Smooth muscle cell (in vitro differentiated cells): ENCODE measurements around the gene SLC6A13. TPM values are rescaled to one million over a fixed set of nuclear protein-coding genes. Genes with fewer than 3 reads are reported as not detected.

ENCODE experiments used
- DNase-seq: peaks from one replicate; lab custom pipeline; 2025; ENCODE audit not compliant: unreplicated experiment; lab: John Stamatoyannopoulos, UW
- H2AFZ ChIP-seq: fragments of 200-600 bp; sonication (generic); 2 replicates; pipeline ENCODE4 v1.6.0; 2016; ENCODE audit warnings: antibody characterized with exemption, low read depth, mild to moderate bottlenecking
- H3F3A ChIP-seq: fragments of 200-600 bp; sonication (generic); 2 replicates; pipeline ENCODE4 v1.6.0; 2017; ENCODE audit warnings: antibody characterized with exemption, low read depth
- H3K27ac ChIP-seq: fragments of 200-600 bp; sonication (generic); 2 replicates; pipeline ENCODE4 v1.5.1; 2016; ENCODE audit warnings: low read depth, mild to moderate bottlenecking
- H3K27me3 ChIP-seq: fragments of 200-600 bp; sonication (generic); 2 replicates; pipeline ENCODE4 v1.6.1; 2016; ENCODE audit warnings: low read depth, mild to moderate bottlenecking
- H3K36me3 ChIP-seq: fragments of 200-600 bp; sonication (generic); 2 replicates; pipeline ENCODE4 v1.5.1; 2016; ENCODE audit warnings: low read depth
- H3K4me1 ChIP-seq: fragments of 200-600 bp; sonication (generic); 2 replicates; pipeline ENCODE4 v1.5.1; 2016; ENCODE audit warnings: low read depth
- H3K4me2 ChIP-seq: fragments of 200-600 bp; sonication (generic); 2 replicates; pipeline ENCODE4 v1.6.0; 2016; ENCODE audit warnings: mild to moderate bottlenecking
- H3K4me3 ChIP-seq: fragments of 200-600 bp; sonication (generic); 2 replicates; pipeline ENCODE4 v1.5.1; 2016; ENCODE audit warnings: mild to moderate bottlenecking
- H3K79me2 ChIP-seq: fragments of 200-600 bp; sonication (generic); 2 replicates; pipeline ENCODE4 v1.6.0; 2016; ENCODE audit warnings: low read depth, mild to moderate bottlenecking
- H3K9ac ChIP-seq: fragments of 200-600 bp; sonication (generic); 2 replicates; pipeline ENCODE4 v1.6.0; 2016; ENCODE audit warnings: low read depth
- H3K9me3 ChIP-seq: fragments of 200-600 bp; sonication (generic); replicated peaks from 2 replicates; pipeline ENCODE4 v1.5.1; 2016; ENCODE audit warnings: low read depth
- H4K20me1 ChIP-seq: fragments of 200-600 bp; sonication (generic); 2 replicates; pipeline ENCODE4 v1.6.0; 2016; ENCODE audit warnings: low read depth
- whole genome bisulfite sequencing: methylation state at CpG from one replicate; pipeline ENCODE4 v1.1.7; 2016; ENCODE audit warnings: low lambda C conversion rate; 5-methylcytosine and 5-hydroxymethylcytosine counted together
- polyA plus RNA-seq: library from polyadenylated mRNA; unstranded; fragments of >200 nt; fragmentation: Nextera tagmentation; extraction: Ambion mirVana; gene quantifications from 2 replicates; pipeline ENCODE4 v1.2.1, GENCODE V29; 2016
- total RNA-seq: library from RNA; depleted of rRNA; stranded (reverse); fragments of >200 nt; gene quantifications from 2 replicates; pipeline ENCODE4 v1.2.3, GENCODE V29; 2014
- TF ChIP-seq, protein P1 (sequence below): fragments of 200-600 bp; sonication (generic); IDR thresholded peaks from 2 replicates; pipeline ENCODE4 v1.5.1; 2017; ENCODE audit warnings: borderline replicate concordance, mild to moderate bottlenecking, antibody characterized with exemption; ENCODE audit not compliant: insufficient read depth, poor library complexity, severe bottlenecking

Gene SLC6A13
- total and polyA plus RNA-seq, 2 experiments from 2014 or later = 0.45 to 0.66 TPM

DNA sequence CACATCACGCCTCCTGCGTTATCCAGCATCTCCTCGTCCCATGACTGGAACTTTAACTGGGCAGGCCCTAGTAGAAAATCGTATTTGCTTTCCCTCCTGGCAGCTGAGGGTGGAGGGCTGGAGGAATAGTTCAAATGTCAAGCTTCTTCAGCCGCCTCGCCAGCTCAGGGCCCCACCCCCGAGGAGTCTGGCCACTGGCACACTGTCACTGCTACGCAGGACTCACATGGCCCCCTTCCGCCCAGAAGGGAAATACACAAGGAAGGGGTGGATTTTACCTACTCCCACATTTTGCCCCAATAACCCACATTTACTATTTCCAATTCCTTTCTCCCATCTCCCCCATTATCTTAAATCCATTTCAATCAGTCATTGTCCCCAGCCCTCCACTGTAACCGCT is 8.6 kb downstream of the SLC6A13 start:
- 67% methylated on average over 10 of the region's 10 CpGs for WGBS
- no peaks in the 10 kb centered on the region for H3K36me3 ChIP-seq
- H3K4me2 ChIP-seq = no peak overlapping the region
- no peaks in the 10 kb centered on the region for H3K4me1 ChIP-seq
- no peaks in the 10 kb centered on the region for H3K27me3 ChIP-seq
- no peaks in the 10 kb centered on the region for H3F3A ChIP-seq
- no peak overlapping the region for H3K9ac ChIP-seq
- DNase-seq = no peak
- H4K20me1 ChIP-seq = no peaks in the 10 kb centered on the region
- no peak overlapping the region for H2AFZ ChIP-seq
- H3K27ac ChIP-seq = no peak overlapping the region
- TF ChIP-seq, protein P1, sequence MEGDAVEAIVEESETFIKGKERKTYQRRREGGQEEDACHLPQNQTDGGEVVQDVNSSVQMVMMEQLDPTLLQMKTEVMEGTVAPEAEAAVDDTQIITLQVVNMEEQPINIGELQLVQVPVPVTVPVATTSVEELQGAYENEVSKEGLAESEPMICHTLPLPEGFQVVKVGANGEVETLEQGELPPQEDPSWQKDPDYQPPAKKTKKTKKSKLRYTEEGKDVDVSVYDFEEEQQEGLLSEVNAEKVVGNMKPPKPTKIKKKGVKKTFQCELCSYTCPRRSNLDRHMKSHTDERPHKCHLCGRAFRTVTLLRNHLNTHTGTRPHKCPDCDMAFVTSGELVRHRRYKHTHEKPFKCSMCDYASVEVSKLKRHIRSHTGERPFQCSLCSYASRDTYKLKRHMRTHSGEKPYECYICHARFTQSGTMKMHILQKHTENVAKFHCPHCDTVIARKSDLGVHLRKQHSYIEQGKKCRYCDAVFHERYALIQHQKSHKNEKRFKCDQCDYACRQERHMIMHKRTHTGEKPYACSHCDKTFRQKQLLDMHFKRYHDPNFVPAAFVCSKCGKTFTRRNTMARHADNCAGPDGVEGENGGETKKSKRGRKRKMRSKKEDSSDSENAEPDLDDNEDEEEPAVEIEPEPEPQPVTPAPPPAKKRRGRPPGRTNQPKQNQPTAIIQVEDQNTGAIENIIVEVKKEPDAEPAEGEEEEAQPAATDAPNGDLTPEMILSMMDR = no peak
- H3K4me3 ChIP-seq = no peak overlapping the region
- no peaks in the 10 kb centered on the region for H3K9me3 ChIP-seq
- H3K79me2 ChIP-seq = no peaks in the 10 kb centered on the region

DNA sequence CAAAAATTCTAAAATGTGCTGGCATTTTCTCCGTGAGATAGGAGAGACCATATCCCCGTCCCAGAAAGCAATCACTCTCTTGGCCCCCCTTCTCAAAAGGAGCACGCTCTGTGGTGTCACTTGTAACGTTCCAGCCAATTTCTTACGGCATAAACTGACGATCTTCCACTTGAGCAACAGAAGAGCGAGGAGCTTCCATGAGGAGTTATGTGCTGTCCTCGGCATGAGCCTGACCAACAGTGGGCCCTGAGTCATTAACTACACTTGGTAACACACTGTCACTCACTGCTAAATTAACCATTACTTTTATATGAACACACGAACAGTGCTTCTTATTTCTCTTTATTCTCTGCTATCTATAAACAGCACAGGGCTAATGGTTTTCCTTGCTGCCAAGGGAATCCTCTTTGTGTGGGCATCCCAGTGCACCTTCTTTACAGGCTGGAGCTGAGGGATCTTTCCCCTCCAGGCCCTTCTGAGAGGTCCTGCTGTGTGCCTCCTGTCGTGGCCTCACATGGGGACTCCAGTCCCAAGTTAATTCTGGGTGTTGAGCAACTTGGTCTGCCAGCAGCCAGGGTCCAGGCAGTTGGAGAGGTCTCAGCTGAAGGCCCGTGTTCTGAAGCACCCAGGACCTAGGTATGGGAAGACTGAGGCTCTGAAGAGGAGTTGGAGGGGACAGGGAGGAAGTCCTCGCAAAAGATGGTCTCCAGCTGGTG is 9.4 kb downstream of the SLC6A13 start:
- WGBS = 90% methylated on average over 12 of the region's 12 CpGs
- no peak for DNase-seq
- Histone ChIP-seq H3K4me2 (no peak overlapping the region), H3K9ac (no peak overlapping the region), H3K36me3 (no peaks in the 10 kb centered on the region), H4K20me1 (no peaks in the 10 kb centered on the region), H3K27me3 (no peaks in the 10 kb centered on the region), H3K27ac (no peak overlapping the region), H3F3A (no peaks in the 10 kb centered on the region), H3K4me3 (no peak overlapping the region), H3K79me2 (no peaks in the 10 kb centered on the region), H3K9me3 (no peaks in the 10 kb centered on the region), H3K4me1 (no peaks in the 10 kb centered on the region), H2AFZ (no peak overlapping the region)
- TF ChIP-seq, protein P1 = no peak

DNA sequence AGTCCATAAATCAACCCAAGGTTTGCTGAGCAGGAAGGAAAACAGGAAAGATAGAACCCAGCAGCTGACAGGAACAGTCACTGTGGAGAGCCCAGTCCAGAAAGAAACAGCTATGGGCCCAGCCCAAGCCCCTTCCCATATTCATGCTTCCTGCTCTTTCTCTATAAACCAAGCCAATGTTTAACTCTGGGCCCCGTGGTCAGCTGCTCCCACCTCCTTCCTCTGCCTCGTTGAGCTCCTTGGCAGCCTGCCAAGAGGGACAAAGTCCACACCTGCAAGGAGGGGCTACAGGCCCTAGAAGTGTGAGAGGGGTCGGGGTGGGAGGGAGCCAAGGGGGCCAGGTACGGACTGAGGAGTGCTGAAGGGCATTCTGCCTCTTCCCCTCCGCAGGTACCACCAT is 10.0 kb downstream of the SLC6A13 start:
- Histone ChIP-seq H3K27me3 (no peaks in the 10 kb centered on the region), H4K20me1 (no peaks in the 10 kb centered on the region), H3F3A (no peaks in the 10 kb centered on the region), H3K4me1 (no peaks in the 10 kb centered on the region), H3K4me3 (no peak overlapping the region), H3K4me2 (no peak overlapping the region), H3K36me3 (no peaks in the 10 kb centered on the region), H2AFZ (no peak overlapping the region), H3K9ac (no peak overlapping the region), H3K27ac (no peak overlapping the region), H3K79me2 (no peaks in the 10 kb centered on the region), H3K9me3 (no peaks in the 10 kb centered on the region)
- WGBS = 69% methylated on average over 5 of the region's 5 CpGs
- DNase-seq = no peak
- TF ChIP-seq, protein P1 = no peak

DNA sequence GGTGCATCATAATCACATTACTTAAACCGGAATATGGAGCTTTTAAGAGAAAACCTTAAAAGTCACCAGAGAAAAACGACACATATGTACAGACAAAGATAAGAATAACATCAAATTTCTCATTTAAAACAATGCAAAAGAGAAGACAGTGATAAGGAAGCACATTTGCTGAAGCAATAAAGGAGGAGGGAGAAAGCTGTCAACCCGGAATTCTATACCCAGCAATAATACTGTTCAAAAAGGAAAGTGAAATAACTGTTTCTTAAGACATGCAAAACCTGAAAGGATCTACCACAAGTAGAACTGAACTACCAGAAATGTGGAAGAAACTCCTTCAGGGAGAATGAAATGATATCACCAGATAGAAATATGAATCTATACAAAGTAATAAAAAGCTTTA is 15.4 kb downstream of the SLC6A13 start:
- DNase-seq = no peak
- Histone ChIP-seq H2AFZ (no peak overlapping the region), H3K9me3 (peaks cover 5% of the 10 kb centered on the region), H3K4me3 (no peak overlapping the region), H3F3A (no peaks in the 10 kb centered on the region), H3K27ac (no peak overlapping the region), H4K20me1 (no peaks in the 10 kb centered on the region), H3K4me1 (no peaks in the 10 kb centered on the region), H3K36me3 (no peaks in the 10 kb centered on the region), H3K9ac (no peak overlapping the region), H3K4me2 (no peak overlapping the region), H3K27me3 (no peaks in the 10 kb centered on the region), H3K79me2 (no peaks in the 10 kb centered on the region)
- TF ChIP-seq, protein P1 = no peak
- WGBS = 90% methylated on average over 3 of the region's 3 CpGs
